A673 (cell line): ENCODE measurements around the gene SECISBP2. TPM values are rescaled to one million over a fixed set of nuclear protein-coding genes. Genes with fewer than 3 reads are reported as not detected.
A peak's percentile ranks its signal among the peaks of the same experiment; 100 is the strongest.

ENCODE experiments used
- BruUV-seq: library from RNA; stranded (reverse); fragments of 400-500 nt; replicated peaks from 2 replicates; lab custom pipeline; 2021; lab: Mats Ljungman, UMichigan
- CTCF ChIA-PET: fragments of 300-600 bp; sonication (Branson Sonifier 250); formaldehyde crosslinking; loops from one replicate; lab custom pipeline; 2022; ENCODE audit warnings: antibody characterized with exemption; lab: Charles Lee
- POLR2A ChIA-PET: fragments of 300-600 bp; sonication (Branson Sonifier 250); formaldehyde crosslinking; loops from one replicate; lab custom pipeline; 2022; ENCODE audit warnings: antibody characterized with exemption; ENCODE audit not compliant: low non-redundant PET; lab: Charles Lee
- DNase-seq: peaks from one replicate; pipeline ENCODE4 v3.0.0-alpha.2; 2015; ENCODE audit warnings: low spot score
- H3K27ac ChIP-seq: fragments of 200-600 bp; sonication (generic); 2 replicates; pipeline ENCODE4 v1.5.1; 2016; ENCODE audit warnings: mixed run types, low read depth, mild to moderate bottlenecking, mixed read lengths, antibody characterized with exemption, low read length; ENCODE audit not compliant: poor library complexity, severe bottlenecking
- H3K27me3 ChIP-seq: fragments of 200-600 bp; sonication (generic); replicated peaks from 2 replicates; pipeline ENCODE4 v1.6.1; 2017; ENCODE audit warnings: mixed run types, low read depth, mild to moderate bottlenecking, mixed read lengths, antibody characterized with exemption, low read length; ENCODE audit not compliant: insufficient read depth, poor library complexity
- H3K36me3 ChIP-seq: fragments of 200-600 bp; sonication (generic); 2 replicates; pipeline ENCODE4 v1.6.1; 2016; ENCODE audit warnings: mixed run types, mild to moderate bottlenecking, mixed read lengths, antibody characterized with exemption, low read length; ENCODE audit not compliant: insufficient read depth, poor library complexity, severe bottlenecking
- H3K4me1 ChIP-seq: fragments of 200-600 bp; sonication (generic); 2 replicates; pipeline ENCODE4 v1.6.1; 2017; ENCODE audit warnings: mixed run types, mild to moderate bottlenecking, mixed read lengths, antibody characterized with exemption, low read length; ENCODE audit not compliant: insufficient read depth, poor library complexity, severe bottlenecking
- H3K4me3 ChIP-seq: fragments of 200-600 bp; sonication (generic); 2 replicates; pipeline ENCODE4 v1.5.1; 2016; ENCODE audit warnings: low read depth, mixed run types, mild to moderate bottlenecking, mixed read lengths, low read length; ENCODE audit not compliant: poor library complexity, severe bottlenecking
- H3K9me3 ChIP-seq: fragments of 200-600 bp; sonication (generic); 2 replicates; pipeline ENCODE4 v1.6.1; 2016; ENCODE audit warnings: mixed run types, low read depth, mild to moderate bottlenecking, mixed read lengths, antibody characterized with exemption, low read length; ENCODE audit not compliant: poor library complexity, severe bottlenecking
- CTCF ChIP-seq: fragments of 300-800, 200-600 bp; sonication (generic); conservative IDR thresholded peaks from 2 replicates; pipeline ENCODE4 v1.5.1; 2017; ENCODE audit warnings: low read depth, mild to moderate bottlenecking, antibody characterized with exemption, low read length, moderate library complexity, mixed read lengths
- EZH2 ChIP-seq: fragments of 200-600 bp; sonication (generic); IDR thresholded peaks from 2 replicates; pipeline ENCODE4 v1.6.1; 2017; ENCODE audit warnings: borderline replicate concordance, low read depth, mild to moderate bottlenecking, mixed read lengths, antibody characterized with exemption, low read length; ENCODE audit not compliant: poor library complexity, severe bottlenecking
- intact Hi-C: fragments of 100-400 bp; cut with micrococcal nuclease; formaldehyde crosslinking; loops from one replicate; pipeline ENCODE4 v1.10.0; 2022; ENCODE audit not compliant: unreplicated experiment
- total RNA-seq: library from RNA; stranded (reverse); gene quantifications from 2 replicates; pipeline ENCODE4 v1.2.3, GENCODE V29; 2021

SECISBP2 gene
- total RNA-seq, 1 experiment from 2014 or later, result 44.4 TPM

DNA sequence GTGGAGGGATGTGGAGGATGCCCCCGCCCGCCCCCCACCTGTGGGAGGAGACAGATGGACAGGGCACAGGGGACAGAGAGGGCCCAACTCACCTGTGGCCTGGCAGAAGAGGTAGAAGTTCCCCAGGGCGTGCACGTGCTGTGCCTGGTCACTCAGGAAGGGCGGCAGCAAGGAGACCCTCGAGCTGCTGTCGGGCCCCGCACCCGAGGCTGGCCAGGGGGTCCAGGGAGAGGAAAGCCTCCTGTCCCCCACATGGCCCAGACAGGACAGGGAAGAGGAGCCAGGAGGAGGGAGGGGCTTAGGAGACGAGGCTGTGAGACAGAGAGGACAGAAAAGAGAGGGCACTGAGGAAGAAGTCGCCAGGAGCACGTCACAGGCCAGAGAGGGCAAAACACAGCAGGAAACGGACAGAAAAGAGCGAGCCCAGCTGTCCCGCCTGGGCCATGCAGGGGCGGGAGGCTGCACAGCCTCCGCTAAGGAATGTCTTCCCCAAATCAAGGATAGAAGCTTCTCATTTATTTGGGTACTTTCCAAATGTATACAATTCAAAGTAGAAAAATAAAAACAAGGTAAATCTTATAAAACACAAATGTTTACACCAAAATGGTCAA is 58.5 kb downstream of the SECISBP2 start:
- ChIA-PET POLR2A (no interaction called here), CTCF (no interaction called here)
- intact Hi-C loops, result no loop called here
- Histone ChIP-seq H3K9me3 (no peaks in the 10 kb centered on the region), H3K27ac (no peak overlapping the region), H3K4me1 (peaks cover 7% of the 10 kb centered on the region), H3K4me3 (no peak overlapping the region), H3K27me3 (no peaks in the 10 kb centered on the region), H3K36me3 (no peaks in the 10 kb centered on the region)
- BruUV-seq, result no TSS peak
- DNase-seq, result no peak
- TF ChIP-seq CTCF (no peak), EZH2 (no peak)

- no peak for DNase-seq
- TSS peak; percentile 26 for BruUV-seq
- CTCF ChIA-PET, result interaction anchor here (0.7 kb wide), 1 partner anchor 219 kb away, joined by 4 read pairs; no protein-coding TSS in a partner anchor
- Histone ChIP-seq H3K27ac (no peak overlapping the region), H3K9me3 (no peaks in the 10 kb centered on the region), H3K27me3 (no peaks in the 10 kb centered on the region), H3K4me3 (no peak overlapping the region), H3K36me3 (no peaks in the 10 kb centered on the region), H3K4me1 (peaks cover 7% of the 10 kb centered on the region)
- POLR2A ChIA-PET, result no interaction called here
- TF ChIP-seq CTCF (no peak), EZH2 (no peak)
- intact Hi-C loops, result no loop called here
Measured at GRCh38 chr9:89377411-89377810, 59.1 kb downstream of the SECISBP2 start.

DNA sequence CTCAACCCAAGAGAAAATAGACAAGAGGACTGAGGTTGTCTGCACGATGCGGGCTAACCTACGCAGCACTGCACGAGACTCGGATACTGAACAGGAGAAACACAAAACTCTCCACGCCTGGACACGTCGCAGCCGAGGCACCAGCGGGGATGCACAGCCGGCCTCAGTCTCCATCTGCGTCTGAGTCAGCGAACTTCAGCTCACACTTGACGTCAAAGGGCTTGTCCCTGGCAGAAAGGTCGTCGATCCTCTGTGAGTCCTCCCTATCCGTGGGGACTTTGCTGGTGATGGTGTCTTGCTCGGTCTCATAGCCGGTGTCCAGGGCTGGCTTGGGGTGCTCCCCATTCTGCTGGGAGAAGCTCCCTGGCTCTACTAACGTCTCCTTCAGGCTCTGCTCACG is 60.2 kb downstream of the SECISBP2 start:
- intact Hi-C loops, result no loop called here
- POLR2A ChIA-PET, result no interaction called here
- CTCF ChIA-PET, result no interaction called here

More for the DNA sequence above, 60.2 kb downstream of the SECISBP2 start:
- TF ChIP-seq EZH2, result no peak
- no peak for TF ChIP-seq CTCF
- no peaks in the 10 kb centered on the region for H3K27me3 ChIP-seq
- no peak for DNase-seq
- no TSS peak for BruUV-seq
- no peaks in the 10 kb centered on the region for H3K36me3 ChIP-seq
- no peak overlapping the region for H3K27ac ChIP-seq
- no peaks in the 10 kb centered on the region for H3K9me3 ChIP-seq
- H3K4me3 ChIP-seq, result no peak overlapping the region
- H3K4me1 ChIP-seq, result peaks cover 7% of the 10 kb centered on the region
